MM.1S (cell line): ENCODE results near the gene NSMF.

Experiments used
- EZH2 ChIP-seq: fragments of 300-600 bp; sonication (generic); optimal IDR thresholded peaks from 2 replicates; pipeline ENCODE3; 2017; ENCODE audit warnings: low read depth, mild to moderate bottlenecking, antibody characterized with exemption, low read length, mixed read lengths
- TF ChIP-seq, protein P1 (sequence below): fragments of 300-600 bp; sonication (generic); IDR thresholded peaks from 2 replicates; pipeline ENCODE4 v1.5.1; 2016; ENCODE audit warnings: antibody characterized with exemption, low read length, mixed read lengths

DNA sequence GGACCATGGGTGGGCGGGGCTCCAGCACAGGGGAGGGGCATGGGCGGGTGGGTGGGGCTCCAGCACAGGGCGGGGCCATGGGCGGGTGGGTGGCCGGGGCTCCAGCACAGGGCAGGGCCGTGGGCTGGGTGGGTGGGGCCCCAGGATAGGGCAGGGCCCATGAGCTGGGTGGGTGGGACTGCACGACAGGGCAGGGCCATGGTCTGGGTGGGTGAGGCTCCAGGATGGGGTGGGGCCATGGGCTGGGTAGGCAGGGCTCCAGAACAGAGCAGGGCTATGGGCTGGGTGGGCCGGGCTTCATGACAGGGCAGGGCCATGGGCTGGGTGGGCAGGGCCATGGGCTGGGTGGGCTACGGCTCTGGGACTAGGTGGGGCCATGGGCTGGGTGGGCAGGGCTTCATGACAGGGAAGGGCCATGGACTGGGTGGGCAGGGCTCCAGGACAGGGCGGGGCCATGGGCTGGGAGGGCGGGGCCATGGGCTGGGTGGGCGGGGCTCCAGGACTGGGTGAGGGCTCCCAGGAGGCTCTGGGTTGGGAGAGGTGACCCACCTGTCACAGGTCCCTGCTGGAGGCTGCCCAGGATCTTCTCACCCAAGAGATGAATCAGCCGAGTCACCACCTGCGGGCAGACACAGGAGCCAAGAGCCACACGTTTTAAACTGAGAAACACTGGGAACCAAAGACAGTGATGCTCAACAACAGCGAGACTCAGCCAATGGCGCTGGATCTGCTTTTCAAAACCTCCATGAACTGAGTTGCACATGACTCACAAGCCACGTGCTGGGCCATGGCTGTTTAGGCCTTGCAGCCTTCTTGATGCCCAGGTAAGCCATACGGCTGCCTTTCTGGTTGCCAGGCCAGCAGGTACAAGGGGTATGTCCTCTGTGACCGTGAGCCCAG lies 33.6 kb upstream of the NSMF start:
- TF ChIP-seq, protein P1, sequence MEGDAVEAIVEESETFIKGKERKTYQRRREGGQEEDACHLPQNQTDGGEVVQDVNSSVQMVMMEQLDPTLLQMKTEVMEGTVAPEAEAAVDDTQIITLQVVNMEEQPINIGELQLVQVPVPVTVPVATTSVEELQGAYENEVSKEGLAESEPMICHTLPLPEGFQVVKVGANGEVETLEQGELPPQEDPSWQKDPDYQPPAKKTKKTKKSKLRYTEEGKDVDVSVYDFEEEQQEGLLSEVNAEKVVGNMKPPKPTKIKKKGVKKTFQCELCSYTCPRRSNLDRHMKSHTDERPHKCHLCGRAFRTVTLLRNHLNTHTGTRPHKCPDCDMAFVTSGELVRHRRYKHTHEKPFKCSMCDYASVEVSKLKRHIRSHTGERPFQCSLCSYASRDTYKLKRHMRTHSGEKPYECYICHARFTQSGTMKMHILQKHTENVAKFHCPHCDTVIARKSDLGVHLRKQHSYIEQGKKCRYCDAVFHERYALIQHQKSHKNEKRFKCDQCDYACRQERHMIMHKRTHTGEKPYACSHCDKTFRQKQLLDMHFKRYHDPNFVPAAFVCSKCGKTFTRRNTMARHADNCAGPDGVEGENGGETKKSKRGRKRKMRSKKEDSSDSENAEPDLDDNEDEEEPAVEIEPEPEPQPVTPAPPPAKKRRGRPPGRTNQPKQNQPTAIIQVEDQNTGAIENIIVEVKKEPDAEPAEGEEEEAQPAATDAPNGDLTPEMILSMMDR = no peak
- TF ChIP-seq EZH2 = no peak
